Kidney tubule cell (primary cell): ENCODE data around the gene YLPM1.

Experiments used
- DNase-seq: peaks from one replicate; pipeline ENCODE4 v3.0.0-alpha.2; 2018; ENCODE audit warnings: low spot score

Gene YLPM1

DNA sequence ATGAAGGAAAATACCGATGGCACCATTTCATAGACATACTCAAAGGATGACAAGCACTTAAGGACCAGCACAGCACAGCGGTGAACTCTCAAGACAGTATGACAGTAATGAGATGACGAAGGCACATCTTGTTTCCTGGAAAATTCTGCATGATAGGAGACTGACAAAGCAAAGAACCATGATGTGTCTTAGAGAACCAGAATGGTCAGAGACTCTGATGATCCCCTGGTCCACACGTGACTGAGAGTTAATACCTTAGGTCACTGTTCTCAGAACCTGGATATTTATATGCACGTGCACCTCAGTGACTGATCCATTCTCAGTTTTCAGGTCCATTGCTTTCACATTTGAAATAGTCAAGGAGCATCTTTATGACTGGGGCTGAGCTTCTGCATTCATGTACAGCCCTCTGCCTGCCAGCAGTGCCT lies 77.5 kb downstream of the YLPM1 start:
- DNase-seq = no peak

DNA sequence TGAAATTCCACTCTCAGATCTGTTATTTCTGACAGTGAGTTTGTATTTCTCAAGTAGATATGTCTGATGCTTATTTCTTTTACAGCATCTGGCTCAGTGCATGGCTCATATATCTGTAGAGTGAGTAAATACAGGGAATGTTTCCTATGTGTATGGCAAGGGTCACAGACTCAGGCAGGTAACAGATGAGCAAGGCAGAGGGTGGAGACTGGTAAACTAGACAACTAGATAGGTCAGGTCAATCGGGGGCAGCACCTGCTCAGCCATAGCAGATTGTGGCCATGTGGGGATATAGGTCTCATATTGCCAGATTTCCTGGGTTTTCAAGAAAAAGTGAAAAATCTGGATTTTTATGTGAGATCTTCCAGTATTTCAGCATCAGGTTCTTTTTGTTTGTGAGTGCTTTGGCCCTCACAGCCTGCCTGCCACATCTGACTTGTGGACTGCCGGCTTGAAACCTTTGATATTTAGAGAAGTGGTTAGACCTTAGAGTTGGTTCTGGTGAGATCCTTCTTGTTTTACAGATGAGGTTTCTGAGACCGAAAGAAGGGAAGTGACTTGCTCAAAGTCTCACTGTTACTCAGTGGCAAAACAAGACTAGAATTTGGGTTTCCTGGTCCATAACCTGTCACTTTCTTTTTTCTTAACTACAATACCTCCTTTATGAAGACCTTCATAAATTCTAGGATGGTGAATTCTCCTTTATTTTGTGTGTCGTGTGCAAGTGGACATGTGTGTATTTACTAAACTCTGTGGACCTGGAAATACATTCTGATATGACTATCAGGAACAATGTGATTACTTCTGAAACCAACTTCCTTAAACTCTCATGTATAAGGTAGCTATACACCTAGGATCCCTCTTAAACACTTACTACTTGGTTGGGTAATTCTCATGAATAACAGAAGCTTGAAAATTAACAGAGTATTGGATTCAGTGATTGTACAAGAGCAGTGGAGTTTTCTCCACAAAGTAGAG lies 78.4 kb downstream of the YLPM1 start:
- no peak for DNase-seq

DNA sequence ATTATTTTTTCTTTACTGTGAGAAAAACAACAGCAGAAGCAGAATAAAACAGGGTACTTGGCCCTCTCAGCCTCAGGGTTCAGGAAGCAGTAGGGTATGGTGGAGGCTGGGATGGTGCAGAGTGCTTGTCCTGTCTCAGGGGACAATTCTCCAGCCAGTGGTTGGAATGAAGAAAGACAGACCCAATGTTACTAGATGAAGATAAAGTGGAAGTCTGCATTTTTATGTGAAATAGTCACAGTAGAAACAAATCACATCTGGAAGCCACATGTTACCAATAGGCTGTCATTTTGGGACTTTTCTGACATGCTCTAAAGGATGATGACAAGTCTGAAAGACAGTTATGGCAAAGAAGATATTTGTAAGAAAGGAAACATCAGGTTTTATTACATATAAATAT lies 80.5 kb downstream of the YLPM1 start:
- no peak for DNase-seq

DNA sequence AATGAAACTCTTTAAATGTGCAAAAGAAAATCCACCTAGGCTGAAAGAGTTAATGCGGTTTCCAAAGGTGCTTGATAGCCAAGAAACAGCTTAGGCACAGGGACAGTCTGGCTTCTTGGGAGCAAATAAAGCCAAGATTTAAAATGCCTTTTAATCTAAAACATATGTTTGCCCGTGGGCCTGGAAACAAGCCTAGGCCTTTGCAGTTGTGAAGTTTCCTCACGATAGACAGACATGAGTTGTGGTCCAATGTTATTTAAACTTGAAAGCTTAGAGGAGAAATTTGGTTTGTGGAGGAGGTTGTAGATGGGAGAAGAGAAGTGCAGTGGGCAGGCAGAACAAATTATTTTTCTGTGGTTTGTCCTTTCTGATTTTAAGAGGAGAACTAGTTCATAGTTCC lies 83.1 kb downstream of the YLPM1 start:
- DNase-seq = no peak

DNA sequence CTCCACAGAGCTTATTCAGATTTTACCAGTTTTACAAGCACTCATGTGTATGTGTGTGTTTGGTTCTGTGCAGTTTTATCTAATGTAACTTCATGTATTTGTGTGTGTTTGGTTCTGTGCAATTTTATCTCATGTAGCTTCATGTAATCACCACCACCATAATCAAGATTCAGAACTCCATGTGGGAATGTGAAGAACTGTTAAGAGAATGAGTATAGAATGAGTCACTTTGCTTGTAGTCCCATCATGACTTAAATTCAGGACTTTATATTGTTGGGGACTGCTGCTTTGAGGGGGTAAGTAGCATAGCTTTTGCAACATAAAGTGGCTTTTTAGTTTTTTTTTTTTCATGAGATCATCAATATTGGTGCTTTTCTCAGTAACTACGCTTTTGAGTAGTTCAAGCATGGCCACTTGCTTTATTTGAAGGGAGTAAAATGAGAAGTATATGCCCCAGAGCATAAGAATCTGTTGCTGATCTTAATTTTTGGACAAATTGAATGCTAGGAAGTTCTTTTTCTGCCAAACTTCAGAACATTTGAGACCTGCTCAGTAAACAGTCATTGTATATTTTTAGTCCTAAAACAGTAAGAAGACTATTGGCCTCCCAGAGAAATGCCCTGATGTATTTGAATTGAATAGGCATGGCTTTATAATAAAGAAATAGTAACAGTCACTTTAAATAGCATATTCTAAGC lies 84.0 kb downstream of the YLPM1 start:
- peak; percentile 38 for DNase-seq

DNA sequence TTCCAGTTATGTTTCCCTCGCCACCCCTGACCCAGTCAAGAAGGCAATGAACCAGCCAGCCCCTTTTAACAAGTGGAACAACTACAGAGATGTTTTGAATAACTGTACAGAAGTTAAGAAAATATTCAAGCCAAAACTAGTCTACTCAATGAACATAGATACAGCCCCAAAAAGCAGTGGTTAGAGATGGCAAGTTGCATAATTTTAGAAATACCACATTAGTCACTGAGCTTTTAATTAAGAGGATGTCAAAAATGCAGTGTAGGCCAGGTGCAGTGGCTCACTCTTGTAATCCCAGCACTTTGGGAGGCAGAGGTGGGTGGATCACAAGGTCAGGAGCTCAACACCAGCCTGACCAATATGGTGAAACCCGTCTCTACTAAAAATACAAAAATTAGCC lies 85.7 kb downstream of the YLPM1 start:
- no peak for DNase-seq

DNA sequence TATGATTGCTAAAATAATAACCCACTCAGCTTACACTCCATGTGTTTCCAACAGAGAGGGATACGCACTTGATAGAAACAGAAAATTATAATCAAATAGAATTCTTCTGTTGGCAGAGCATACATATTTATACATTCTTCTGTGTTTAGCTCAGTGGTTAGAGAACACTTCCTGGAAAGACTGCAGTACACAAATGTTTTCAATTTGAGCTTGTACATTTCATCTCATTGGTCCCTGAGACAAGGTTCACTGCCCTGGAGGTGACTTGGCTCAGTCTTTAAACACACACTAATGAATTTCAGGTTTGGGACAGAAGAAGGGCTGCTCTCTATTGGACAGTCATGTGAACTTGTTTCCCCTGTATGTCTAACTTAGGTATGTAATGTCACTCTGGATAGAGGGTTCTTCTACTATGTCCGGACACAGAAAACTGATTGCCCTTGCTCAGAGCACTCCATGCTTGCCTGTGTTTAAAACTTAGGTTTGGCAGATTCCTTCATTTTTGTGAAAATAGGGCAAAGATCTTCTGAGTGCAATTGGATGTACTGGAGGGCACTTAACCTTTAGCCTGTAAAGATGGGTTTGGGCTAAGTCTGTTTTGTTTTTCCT lies 89.9 kb downstream of the YLPM1 start:
- DNase-seq = peak; percentile 74

DNA sequence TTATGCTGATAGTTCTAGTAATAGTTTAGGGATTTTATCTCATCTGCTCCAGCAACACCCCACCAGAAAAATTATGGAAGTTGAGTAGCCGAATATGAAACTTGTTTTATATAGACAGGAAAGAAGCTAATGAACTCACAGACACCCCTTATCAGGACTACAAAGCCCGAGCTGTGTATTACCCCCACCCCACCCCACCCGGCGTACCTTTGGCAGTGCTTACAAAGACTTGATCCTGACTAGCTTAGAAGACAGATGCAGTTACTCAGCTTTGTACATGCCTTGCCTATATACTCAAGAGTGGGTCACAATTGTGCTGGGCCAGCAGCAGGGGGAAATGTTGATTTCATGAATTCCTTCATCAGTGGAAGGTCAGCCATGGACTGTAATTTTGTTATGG lies 90.5 kb downstream of the YLPM1 start:
- DNase-seq = no peak

DNA sequence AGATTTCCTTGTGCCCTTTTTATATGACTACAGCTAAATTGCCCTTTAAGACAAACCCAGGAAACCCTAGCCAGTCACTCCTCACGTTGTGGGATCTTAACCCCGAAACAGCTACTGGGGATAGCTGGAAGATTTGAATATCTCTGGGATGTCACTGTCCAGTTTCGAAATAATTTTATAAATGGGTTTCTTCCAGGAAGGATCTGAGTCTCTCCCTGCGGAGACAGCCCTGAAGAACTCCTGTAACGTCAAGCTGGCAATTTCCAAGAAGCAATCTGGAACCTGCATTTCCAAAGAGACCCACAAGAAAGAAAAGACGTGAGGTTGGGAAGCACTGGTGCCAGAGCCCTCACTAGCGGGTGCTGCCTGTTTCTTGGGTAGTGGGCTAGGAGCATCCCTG lies 91.9 kb downstream of the YLPM1 start:
- no peak for DNase-seq

DNA sequence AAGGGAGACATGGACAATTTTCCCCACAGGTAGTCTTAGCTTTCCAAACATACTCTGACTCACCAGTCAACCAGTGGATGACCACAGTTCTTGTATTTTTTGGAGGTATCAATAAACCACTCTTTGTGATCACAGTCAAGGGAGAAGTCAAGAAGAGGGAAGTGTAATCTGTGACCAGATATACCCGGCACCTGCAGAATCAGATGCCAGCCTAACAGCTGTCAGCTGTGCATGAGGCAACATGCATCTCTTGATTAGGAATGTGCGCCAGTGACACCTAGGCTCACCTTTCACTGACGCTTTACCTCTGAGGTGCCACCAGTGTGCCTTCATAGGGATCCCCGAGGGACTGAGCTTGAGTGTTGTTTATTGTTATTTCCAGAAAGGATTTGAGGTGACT lies 92.8 kb downstream of the YLPM1 start:
- no peak for DNase-seq

DNA sequence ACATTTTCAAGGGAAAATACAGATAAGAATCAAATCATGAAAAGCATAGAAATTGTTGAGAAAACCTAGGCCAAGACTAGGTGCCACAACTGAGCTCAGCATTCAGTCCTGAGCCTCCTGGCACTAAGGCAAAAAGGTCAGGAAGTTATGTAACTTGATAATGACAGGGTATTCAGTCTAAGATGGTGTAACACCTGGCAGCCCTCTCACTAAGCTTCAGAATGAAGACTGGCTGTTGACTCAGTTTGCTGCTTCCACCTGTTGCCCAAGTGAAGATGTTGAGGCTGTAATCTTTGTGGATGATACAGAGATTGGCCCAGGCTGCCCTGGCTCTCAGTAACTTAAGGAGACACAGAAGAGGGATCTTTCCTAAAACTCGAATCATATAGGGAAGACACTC lies 93.2 kb downstream of the YLPM1 start:
- DNase-seq = no peak

DNA sequence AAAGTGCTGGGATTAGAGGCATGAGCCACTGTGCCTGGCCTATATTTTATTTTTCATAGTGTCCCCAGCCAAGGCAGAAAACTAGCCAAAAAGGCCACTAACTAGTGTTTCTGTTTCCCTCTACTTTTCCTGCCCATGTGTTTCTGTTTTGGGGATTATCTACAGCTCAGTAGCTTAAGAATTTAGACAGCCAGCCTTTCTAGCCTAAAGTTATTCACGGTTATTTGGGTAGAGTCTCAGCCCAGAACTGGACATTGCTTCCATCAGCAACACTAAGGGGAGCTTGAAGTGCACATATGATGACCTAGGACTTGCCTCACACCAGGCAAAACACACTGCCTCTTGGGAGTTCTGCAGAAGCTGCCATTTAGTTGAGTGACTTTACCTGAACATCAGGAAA lies 94.9 kb downstream of the YLPM1 start:
- DNase-seq = no peak

DNA sequence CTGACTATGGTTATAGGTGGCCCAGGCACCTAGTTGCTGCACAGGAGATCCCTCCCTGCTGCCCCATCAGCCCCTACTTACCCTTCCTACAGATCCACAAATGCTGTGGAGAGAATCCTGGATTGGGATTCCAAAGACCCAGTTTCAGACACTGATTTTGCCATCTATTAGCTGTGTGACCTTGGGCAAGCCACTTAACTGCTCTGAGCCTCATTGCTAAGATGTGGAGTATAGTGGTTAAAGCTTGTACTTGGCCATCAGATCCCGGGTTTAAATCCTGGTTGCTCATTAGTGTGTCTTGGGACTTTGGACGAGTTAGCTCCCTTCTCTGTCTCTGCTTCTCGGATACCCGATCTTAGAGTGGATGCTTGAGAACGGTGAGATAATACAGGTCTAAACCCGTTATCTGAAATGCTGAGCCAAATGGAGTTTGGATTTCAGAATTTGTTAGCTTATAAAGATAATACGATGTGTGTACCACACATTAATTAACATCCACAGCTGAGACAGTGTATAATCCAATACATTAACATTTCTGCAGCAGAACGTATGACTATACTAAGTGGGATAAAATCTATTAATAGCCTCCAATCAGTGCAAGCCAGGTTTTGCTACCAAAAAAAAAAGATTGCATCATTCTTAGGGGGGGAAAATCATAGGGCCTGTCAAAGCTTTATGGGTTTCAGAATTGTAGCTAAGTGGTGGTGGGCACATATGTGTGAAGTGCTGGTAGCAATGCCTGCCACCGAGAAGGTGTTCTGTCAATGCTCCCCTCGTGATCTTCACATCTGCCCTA lies 96.8 kb downstream of the YLPM1 start:
- DNase-seq = no peak

DNA sequence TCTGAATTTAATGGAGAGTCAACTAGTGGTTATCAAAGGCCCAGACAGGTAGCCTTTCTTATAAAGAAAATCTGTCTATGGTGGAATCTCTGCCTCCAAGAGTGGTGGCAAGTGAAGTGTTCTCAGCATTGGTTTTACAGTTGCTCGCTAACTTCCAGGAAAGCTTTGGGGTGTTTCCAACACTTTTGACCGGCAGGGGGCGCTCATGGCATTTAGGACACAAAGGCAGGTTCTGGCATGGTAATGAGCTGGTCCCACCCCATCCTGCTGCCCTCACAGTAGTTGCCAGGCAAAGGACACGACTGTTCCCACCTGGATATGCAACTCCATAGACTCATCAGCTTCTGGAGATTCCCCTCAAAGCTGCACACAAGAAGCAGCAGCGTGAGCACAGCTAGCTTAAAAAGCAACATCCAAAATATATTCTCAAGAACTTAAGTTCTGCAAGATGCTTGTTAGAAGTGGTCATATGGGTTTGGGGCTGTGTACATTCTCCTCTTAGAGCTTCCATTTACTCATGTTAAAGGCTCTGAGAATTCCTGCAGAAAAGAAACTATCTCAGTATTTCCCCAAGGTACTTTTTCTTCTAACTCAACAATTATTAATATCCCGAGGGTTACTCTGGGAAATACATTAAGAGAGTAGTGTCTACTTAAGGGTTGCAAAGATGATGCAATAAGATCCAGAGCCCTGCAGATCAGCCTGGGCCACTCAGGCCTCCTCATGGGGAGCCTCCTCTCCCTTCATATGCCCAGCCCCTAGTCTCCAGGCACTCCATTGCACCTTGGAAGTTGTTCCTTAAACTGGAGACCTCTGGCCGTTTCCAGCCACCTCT lies 98.0 kb downstream of the YLPM1 start:
- peak; percentile 83 for DNase-seq

DNA sequence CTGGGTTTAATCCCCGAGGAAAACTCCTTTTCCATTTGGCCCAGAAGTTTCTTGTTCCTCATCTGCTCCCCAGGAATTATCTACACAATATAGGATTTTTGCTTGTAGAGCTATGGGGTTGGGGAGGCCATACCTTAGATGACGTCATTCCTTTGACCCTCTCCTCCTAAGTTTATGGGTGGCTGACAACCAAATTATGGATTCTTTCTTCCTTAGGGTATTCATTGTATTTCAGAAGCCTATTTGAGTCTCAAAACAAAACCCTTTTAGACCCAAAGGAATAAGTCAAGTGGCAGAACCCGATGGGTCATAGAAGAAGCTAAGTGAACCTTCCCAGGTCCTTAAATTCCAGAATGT lies 98.6 kb downstream of the YLPM1 start:
- DNase-seq = no peak

DNA sequence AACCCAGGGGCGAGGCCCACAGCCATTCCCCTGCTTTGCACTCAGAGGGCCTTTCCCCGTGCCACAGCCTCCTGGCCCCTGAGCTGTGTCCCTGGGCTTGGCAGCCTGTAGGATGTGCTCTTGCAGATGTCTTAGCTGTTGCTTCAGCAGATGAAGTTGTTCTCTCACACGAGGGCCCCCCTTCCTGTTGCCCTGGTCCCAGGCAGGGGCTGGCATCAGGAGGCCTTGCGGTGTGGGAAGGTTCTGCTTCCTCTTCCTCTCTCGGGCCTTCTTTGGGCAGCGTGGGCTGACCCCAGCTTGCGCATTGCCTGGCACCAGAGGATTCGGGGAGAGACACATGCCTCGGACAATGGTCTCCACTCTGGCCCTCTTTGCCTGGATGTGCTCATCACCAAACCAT lies 100.2 kb downstream of the YLPM1 start:
- no peak for DNase-seq

DNA sequence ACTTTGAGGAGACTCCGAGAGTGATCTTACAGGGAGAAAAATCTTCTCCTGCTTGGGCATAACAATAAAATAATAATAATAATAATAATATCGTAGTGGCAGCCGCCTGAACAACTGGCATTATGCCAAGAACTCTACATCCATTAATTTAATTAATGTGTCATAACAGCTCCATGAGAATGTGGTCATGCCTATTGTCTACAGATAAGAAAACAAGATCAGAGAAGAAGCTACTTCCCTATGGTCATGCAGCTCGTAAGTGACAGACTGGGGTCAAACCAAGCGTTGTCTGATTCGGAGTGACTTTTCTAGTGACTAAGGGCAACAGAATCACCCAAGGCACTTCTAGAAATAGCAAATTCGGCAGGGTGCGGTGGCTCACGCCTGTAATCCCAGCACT lies 101.1 kb downstream of the YLPM1 start:
- no peak for DNase-seq

DNA sequence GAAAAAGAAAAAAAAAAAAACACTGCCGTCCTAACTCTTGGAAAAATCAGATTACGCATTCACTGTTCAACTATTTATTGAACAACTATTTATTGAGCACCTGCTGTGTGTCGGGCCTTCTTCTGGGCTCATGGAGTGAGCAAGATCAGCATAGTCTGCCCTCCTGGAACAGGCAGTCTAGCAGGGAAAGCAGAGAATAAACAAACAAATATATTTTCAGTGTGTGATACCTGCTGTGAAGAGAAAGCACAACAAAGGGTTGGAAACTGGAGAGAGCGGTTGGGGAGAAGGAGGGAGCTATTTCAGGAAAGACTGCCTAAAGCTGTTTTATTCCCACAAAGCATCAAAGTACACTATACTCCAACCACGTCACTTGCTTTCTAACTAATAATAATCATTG lies 102.0 kb downstream of the YLPM1 start:
- no peak for DNase-seq

DNA sequence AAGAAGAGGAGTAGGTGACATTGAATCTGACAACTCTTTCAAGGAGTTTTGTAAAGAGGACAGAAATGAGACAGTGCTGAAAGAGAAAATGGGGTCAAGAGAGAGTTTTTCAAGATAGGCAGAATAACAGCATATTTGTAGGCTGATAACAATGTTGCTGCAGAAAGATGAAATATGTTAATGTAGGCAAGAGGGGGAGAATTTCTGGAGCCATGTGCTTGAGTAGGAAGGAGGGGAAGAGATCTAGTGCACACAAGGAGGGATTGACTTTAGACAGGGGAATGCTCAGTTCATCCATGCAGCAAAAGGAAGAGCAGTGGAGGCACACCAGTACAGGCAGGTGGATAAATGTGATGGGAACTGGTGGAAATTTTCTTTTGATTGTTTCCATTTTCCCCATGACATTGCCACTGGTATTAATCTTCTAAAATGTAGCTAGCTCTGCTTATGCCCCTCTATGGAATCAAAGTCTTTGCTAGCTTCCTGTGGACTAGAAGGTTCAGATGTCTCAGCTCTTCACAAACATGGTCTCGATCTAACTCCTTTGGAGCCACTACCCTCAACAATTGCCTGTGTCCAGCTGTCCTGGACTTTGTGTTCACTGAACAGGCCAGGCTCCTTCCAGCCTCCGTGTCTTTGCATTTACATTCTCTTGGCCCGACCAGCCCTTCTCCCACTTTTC lies 103.7 kb downstream of the YLPM1 start:
- no peak for DNase-seq

DNA sequence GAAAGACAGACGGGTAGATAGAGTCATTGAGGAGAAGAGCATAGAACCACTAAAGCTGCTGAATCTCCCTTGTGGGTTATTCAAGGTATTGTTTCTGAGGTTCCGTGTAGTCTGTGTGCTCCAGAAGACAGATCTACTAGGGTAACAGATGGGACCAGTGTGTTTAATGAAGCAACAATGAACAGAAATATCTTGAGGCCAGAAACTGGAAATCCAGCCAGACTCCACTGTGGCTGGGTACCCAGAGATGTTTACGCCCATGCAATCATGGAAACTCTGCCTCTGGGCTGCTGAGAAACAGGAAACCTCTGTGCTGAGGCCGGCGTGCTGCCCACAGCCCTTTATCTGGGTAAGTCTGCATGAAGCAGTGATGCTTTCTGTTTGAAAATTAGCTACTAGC lies 104.6 kb downstream of the YLPM1 start:
- DNase-seq = no peak

DNA sequence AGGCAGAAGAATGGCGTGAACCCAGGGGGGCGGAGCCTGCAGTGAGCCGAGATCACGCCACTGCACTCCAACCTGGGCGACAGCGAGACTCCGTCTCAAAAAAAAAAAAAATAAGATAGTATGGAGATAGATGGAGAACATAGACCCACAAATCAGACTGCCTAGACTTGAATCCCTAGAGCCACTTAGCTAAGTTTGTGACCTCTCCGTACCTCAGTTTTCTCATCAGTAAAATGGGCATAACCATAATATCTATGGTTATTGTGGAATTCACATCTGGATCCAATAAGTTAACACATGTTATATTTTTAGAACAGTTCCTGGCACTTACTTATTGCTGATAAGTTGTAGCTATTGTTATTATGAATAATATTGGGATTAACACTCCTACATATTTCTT lies 105.6 kb downstream of the YLPM1 start:
- DNase-seq = no peak
